ENCODE results near the gene KCNE1.

The KCNE1 gene

GRCh38 chr21:34553151-34553952 lies 41.3 kb upstream of the KCNE1 start:
- H3K36me3 ChIP-seq (ENCODE audit: insufficient read depth, low read length), result no peaks in the 10 kb centered on the region
- TF ChIP-seq FOXP2 (optimal IDR thresholded peaks at IDR 0.05; ENCODE audit: control extremely low read depth, extremely low read length, insufficient read depth) (no peak), EZH2 (IDR thresholded peaks at IDR 0.05) (no peak), POLR2AphosphoS5 (IDR thresholded peaks at IDR 0.05; ENCODE audit: borderline replicate concordance, low read depth, low read length) (no peak)
- no peaks in the 10 kb centered on the region for H3K9me3 ChIP-seq (ENCODE audit: low read depth, low read length)
- no peak overlapping the region for H3K4me3 ChIP-seq
- no peak for DNase-seq (ENCODE audit: low read depth, low spot score)
- H3K27ac ChIP-seq, result no peak overlapping the region
- H3K9ac ChIP-seq (ENCODE audit: insufficient read length), result no peak overlapping the region

- Histone ChIP-seq H3K9ac (ENCODE audit: insufficient read length) (no peak overlapping the region), H3K4me3 (no peak overlapping the region), H3K9me3 (ENCODE audit: low read depth, low read length) (no peaks in the 10 kb centered on the region), H3K27ac (no peak overlapping the region), H3K36me3 (ENCODE audit: insufficient read depth, low read length) (no peaks in the 10 kb centered on the region)
- DNase-seq (ENCODE audit: low read depth, low spot score), result no peak
- TF ChIP-seq EZH2 (IDR thresholded peaks at IDR 0.05) (no peak), FOXP2 (optimal IDR thresholded peaks at IDR 0.05; ENCODE audit: control extremely low read depth, extremely low read length, insufficient read depth) (no peak), POLR2AphosphoS5 (IDR thresholded peaks at IDR 0.05; ENCODE audit: borderline replicate concordance, low read depth, low read length) (no peak)
Observed at GRCh38 chr21:34552360-34553098, 40.5 kb upstream of the KCNE1 start.

GRCh38 chr21:34550182-34550799 lies 38.3 kb upstream of the KCNE1 start:
- no peaks in the 10 kb centered on the region for H3K9me3 ChIP-seq (ENCODE audit: low read depth, low read length)
- no peak overlapping the region for H3K4me3 ChIP-seq
- no peak for TF ChIP-seq POLR2AphosphoS5 (IDR thresholded peaks at IDR 0.05; ENCODE audit: borderline replicate concordance, low read depth, low read length)
- no peak for TF ChIP-seq FOXP2 (optimal IDR thresholded peaks at IDR 0.05; ENCODE audit: control extremely low read depth, extremely low read length, insufficient read depth)
- no peak for TF ChIP-seq EZH2 (IDR thresholded peaks at IDR 0.05)
- H3K27ac ChIP-seq, result no peak overlapping the region
- no peak overlapping the region for H3K9ac ChIP-seq (ENCODE audit: insufficient read length)
- H3K36me3 ChIP-seq (ENCODE audit: insufficient read depth, low read length), result no peaks in the 10 kb centered on the region
- DNase-seq (ENCODE audit: low read depth, low spot score), result no peak

- Histone ChIP-seq H3K9ac (ENCODE audit: insufficient read length) (no peak overlapping the region), H3K4me3 (no peak overlapping the region), H3K27ac (no peak overlapping the region)
Observed at GRCh38 chr21:34548781-34549376, 36.9 kb upstream of the KCNE1 start.

GRCh38 chr21:34546542-34546941 lies 34.5 kb upstream of the KCNE1 start:
- no peaks in the 10 kb centered on the region for H3K36me3 ChIP-seq (ENCODE audit: insufficient read depth, low read length)
- no peak overlapping the region for H3K27ac ChIP-seq
- H3K9me3 ChIP-seq (ENCODE audit: low read depth, low read length), result no peaks in the 10 kb centered on the region
- no peak overlapping the region for H3K4me3 ChIP-seq
- DNase-seq (ENCODE audit: low read depth, low spot score), result no peak
- TF ChIP-seq EZH2 (IDR thresholded peaks at IDR 0.05) (no peak), POLR2AphosphoS5 (IDR thresholded peaks at IDR 0.05; ENCODE audit: borderline replicate concordance, low read depth, low read length) (no peak), FOXP2 (optimal IDR thresholded peaks at IDR 0.05; ENCODE audit: control extremely low read depth, extremely low read length, insufficient read depth) (no peak)
- H3K9ac ChIP-seq (ENCODE audit: insufficient read length), result no peak overlapping the region

More at GRCh38 chr21:34548781-34549376, 36.9 kb upstream of the KCNE1 start:
- no peak for DNase-seq (ENCODE audit: low read depth, low spot score)
- TF ChIP-seq POLR2AphosphoS5 (IDR thresholded peaks at IDR 0.05; ENCODE audit: borderline replicate concordance, low read depth, low read length) (no peak), EZH2 (IDR thresholded peaks at IDR 0.05) (no peak), FOXP2 (optimal IDR thresholded peaks at IDR 0.05; ENCODE audit: control extremely low read depth, extremely low read length, insufficient read depth) (no peak)
- Histone ChIP-seq H3K9me3 (ENCODE audit: low read depth, low read length) (no peaks in the 10 kb centered on the region), H3K36me3 (ENCODE audit: insufficient read depth, low read length) (no peaks in the 10 kb centered on the region)

- Histone ChIP-seq H3K36me3 (ENCODE audit: insufficient read depth, low read length) (no peaks in the 10 kb centered on the region), H3K9ac (ENCODE audit: insufficient read length) (no peak overlapping the region), H3K9me3 (ENCODE audit: low read depth, low read length) (no peaks in the 10 kb centered on the region), H3K4me3 (no peak overlapping the region), H3K27ac (no peak overlapping the region)
- DNase-seq (ENCODE audit: low read depth, low spot score), result no peak
- TF ChIP-seq EZH2 (IDR thresholded peaks at IDR 0.05) (no peak), POLR2AphosphoS5 (IDR thresholded peaks at IDR 0.05; ENCODE audit: borderline replicate concordance, low read depth, low read length) (no peak), FOXP2 (optimal IDR thresholded peaks at IDR 0.05; ENCODE audit: control extremely low read depth, extremely low read length, insufficient read depth) (no peak)
Observed at GRCh38 chr21:34545079-34545884, 33.3 kb upstream of the KCNE1 start.

- H3K9me3 ChIP-seq (ENCODE audit: low read depth, low read length), result no peaks in the 10 kb centered on the region
- H3K36me3 ChIP-seq (ENCODE audit: insufficient read depth, low read length), result no peaks in the 10 kb centered on the region
- H3K27ac ChIP-seq, result no peak overlapping the region
Observed at GRCh38 chr21:34544032-34544496, 32.1 kb upstream of the KCNE1 start.

More at GRCh38 chr21:34544032-34544496, 32.1 kb upstream of the KCNE1 start:
- TF ChIP-seq POLR2AphosphoS5 (IDR thresholded peaks at IDR 0.05; ENCODE audit: borderline replicate concordance, low read depth, low read length) (no peak), FOXP2 (optimal IDR thresholded peaks at IDR 0.05; ENCODE audit: control extremely low read depth, extremely low read length, insufficient read depth) (no peak), EZH2 (IDR thresholded peaks at IDR 0.05) (no peak)
- Histone ChIP-seq H3K4me3 (no peak overlapping the region), H3K9ac (ENCODE audit: insufficient read length) (no peak overlapping the region)
- peak; percentile 22 for DNase-seq (ENCODE audit: low read depth, low spot score)

Measured in SK-N-MC (cell line).